ENCODE results near the gene SERBP1.

The SERBP1 gene

GRCh38 chr1:67468066-67468718 is 38.0 kb upstream of the SERBP1 start:
- H3K4me3 ChIP-seq (ENCODE audit: low read depth, low read length), result no peak overlapping the region

GRCh38 chr1:67465375-67465774 is 35.2 kb upstream of the SERBP1 start:
- TF ChIP-seq CTCF (IDR thresholded peaks at IDR 0.05; ENCODE audit: borderline replicate concordance, insufficient read depth, low read depth, low read length), result no peak
- no peak overlapping the region for H3K4me3 ChIP-seq (ENCODE audit: low read depth, low read length)

More at GRCh38 chr1:67468066-67468718, 38.0 kb upstream of the SERBP1 start:
- no peak for TF ChIP-seq CTCF (IDR thresholded peaks at IDR 0.05; ENCODE audit: borderline replicate concordance, insufficient read depth, low read depth, low read length)

GRCh38 chr1:67464746-67465145 is 34.5 kb upstream of the SERBP1 start:
- TF ChIP-seq CTCF (IDR thresholded peaks at IDR 0.05; ENCODE audit: borderline replicate concordance, insufficient read depth, low read depth, low read length), result no peak
- no peak overlapping the region for H3K4me3 ChIP-seq (ENCODE audit: low read depth, low read length)

- TF ChIP-seq CTCF (IDR thresholded peaks at IDR 0.05; ENCODE audit: borderline replicate concordance, insufficient read depth, low read depth, low read length), result no peak
These were observed 33.9 kb upstream of the SERBP1 start for GRCh38 chr1:67464058-67464457.

GRCh38 chr1:67463298-67463955 is 33.2 kb upstream of the SERBP1 start:
- no peak overlapping the region for H3K4me3 ChIP-seq (ENCODE audit: low read depth, low read length)

More at GRCh38 chr1:67464058-67464457, 33.9 kb upstream of the SERBP1 start:
- no peak overlapping the region for H3K4me3 ChIP-seq (ENCODE audit: low read depth, low read length)

GRCh38 chr1:67460676-67461500 is 30.7 kb upstream of the SERBP1 start:
- TF ChIP-seq CTCF (IDR thresholded peaks at IDR 0.05; ENCODE audit: borderline replicate concordance, insufficient read depth, low read depth, low read length), result no peak

More at GRCh38 chr1:67463298-67463955, 33.2 kb upstream of the SERBP1 start:
- no peak for TF ChIP-seq CTCF (IDR thresholded peaks at IDR 0.05; ENCODE audit: borderline replicate concordance, insufficient read depth, low read depth, low read length)

More at GRCh38 chr1:67460676-67461500, 30.7 kb upstream of the SERBP1 start:
- H3K4me3 ChIP-seq (ENCODE audit: low read depth, low read length), result no peak overlapping the region

All from GM12875 (cell line).